Glomerular visceral epithelial cell (primary cell): ENCODE results near the gene MED20.
"Not testable (repeated sequence)": the region's sequence is repeated elsewhere in the genome, so short reads cannot be mapped to it uniquely, and the experiment has no call there.

ENCODE experiments used
- DNase-seq: peaks from one replicate; pipeline ENCODE4 v3.0.0-alpha.2; 2016; ENCODE audit errors: extremely low spot score

Gene MED20, protein sequence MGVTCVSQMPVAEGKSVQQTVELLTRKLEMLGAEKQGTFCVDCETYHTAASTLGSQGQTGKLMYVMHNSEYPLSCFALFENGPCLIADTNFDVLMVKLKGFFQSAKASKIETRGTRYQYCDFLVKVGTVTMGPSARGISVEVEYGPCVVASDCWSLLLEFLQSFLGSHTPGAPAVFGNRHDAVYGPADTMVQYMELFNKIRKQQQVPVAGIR

GRCh38 chr6:41920921-41921711, at the start of gene MED20, which contains the start of gene BYSL:
Gene MED20, minus strand, starts transcription at chr6:41921139. Its CDS starts 121 bp downstream, at chr6:41921018.
Gene BYSL, plus strand, starts transcription at chr6:41921499. Its CDS starts 64 bp downstream, at chr6:41921563.
- DNase-seq: peak; percentile 98

DNA sequence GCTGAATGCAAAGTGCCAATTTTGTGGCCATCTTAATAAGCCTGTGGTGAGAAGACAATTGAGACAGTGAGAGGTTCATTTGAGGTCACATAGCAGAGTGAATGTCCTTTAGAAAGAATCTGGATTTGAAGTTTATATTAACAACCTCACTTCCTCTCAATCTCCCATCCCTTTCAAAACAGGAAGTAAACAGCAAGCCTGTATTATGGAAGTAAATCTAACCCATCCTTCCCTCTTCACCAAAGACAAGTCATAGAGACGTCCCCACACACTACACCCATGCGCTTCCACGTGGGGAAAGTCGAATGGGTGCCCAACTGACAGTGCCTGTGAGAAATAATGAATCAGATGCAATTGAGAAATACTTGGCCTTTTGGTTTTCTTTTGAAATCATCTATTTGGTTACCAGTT, 49.5 kb upstream of the MED20 start:
- DNase-seq: no peak

DNA sequence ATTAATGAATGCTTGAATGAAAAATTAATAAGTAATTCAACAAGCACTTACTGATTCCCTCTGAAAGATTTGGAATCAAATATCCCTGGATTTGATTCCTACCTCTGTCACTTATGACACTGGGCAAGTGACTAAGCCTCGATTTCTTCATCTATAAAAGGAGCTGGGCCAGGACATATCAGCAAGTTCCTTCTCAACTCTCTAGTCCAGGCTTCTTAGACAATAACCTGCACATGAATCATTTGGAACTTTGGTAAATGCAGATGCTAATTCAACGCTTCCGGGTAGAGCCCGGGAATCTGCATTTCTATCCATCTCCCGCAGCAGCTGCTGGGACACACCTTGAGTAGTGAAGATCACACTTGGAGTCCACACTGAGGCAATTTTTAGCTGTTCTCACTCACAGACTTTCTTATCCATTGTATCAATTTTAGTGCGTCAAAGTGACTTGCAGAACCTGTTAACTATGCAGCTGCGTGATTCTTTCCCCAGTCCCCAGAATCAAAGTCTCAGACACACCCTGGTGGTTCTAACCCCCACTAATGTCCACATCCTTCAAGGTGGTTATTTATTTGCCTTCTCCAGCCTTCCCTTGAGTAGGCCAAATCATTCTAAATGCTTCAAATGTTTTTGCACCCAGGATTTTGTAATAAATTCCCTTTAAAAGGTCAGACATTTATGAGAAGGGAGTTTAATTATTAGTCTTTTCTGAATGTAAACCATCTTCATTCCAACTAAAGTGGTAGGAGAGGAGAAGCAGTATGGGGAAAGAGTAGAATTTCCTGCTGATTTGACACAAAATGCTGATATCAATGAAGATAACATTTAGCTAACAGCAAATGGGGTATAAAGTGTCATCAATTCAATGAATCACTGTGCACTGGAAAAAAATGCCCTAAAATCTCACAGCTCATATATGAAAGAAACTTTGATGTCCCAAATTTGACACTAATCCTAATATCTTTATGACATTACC, 46.7 kb upstream of the MED20 start:
- peak; percentile 31 for DNase-seq

GRCh38 chr6:41966961-41967311, 46.0 kb upstream of the MED20 start:
- DNase-seq: peak; percentile 82

DNA sequence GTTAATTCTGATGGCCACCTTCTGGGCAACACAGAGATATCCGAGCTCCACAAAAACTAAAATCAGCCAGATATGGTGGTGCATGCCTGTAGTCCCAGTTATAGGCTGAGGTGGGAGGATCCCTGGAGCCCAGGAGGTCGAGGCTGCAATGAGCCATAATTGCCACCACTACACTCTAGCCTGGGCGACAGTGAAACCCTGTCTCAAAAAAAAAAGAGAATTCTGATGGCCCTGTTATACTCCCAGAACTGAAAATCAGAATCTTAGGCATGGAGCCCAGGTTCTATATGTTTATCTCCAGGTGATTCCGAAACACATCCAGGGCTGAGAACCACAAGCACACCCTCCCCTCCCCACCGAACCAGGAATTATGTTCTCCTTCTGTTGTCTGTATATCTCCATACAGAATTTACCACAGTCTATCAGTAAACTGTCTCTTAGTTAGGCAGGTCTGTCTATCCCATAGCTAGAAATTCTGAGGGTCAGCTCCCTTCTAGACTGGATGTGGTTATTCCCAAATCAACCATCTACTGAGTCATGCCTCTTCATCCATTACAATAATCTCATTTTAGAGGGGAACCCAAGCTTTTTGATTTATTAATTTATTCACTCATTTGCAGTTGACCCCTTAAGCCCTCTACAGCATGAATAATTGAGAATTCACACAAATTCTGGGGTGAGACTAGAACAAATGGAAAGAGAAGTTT, 45.4 kb upstream of the MED20 start:
- peak; percentile 35 for DNase-seq

- no peak for DNase-seq
Measured at GRCh38 chr6:41965429-41966213, 44.7 kb upstream of the MED20 start.

GRCh38 chr6:41964201-41964887, 43.4 kb upstream of the MED20 start:
- DNase-seq: no peak

DNA sequence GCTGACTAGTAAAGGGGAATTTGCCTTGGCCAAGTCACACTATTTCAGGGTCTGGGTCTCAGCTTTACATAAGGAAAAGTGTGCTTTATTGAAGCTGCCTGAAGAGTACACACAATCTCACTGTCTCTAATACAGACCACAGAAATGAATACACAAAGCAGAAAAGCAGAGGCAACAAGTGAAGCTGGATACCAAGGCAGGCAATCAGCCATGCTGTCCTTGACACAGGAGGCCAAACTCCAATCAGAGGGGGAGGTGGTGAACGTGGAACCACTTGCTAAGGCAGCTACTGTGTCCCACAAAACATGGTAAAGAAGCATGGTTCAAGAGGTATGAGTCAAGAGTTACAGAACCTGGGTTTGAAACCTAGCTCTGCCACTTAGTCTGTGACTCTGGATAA, 42.4 kb upstream of the MED20 start:
- no peak for DNase-seq

DNA sequence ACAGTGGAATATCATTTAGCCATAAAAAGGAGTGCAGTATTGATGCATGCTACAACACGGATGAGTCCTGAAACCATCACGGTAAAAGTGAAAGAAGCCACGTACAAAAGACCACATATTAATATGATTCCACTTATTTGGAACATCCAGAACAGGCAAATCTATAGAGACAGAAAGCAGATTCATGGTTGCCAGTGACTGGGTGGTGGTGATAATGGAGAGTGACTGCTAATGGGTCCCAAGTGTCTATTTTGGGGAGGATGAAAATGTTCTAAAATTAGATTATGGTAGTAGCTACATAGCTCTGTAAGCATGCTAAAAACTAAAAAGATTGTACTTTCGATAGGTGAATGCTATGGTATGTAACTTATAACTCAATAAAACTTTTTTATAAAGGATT, 39.1 kb upstream of the MED20 start:
- DNase-seq: no peak

DNA sequence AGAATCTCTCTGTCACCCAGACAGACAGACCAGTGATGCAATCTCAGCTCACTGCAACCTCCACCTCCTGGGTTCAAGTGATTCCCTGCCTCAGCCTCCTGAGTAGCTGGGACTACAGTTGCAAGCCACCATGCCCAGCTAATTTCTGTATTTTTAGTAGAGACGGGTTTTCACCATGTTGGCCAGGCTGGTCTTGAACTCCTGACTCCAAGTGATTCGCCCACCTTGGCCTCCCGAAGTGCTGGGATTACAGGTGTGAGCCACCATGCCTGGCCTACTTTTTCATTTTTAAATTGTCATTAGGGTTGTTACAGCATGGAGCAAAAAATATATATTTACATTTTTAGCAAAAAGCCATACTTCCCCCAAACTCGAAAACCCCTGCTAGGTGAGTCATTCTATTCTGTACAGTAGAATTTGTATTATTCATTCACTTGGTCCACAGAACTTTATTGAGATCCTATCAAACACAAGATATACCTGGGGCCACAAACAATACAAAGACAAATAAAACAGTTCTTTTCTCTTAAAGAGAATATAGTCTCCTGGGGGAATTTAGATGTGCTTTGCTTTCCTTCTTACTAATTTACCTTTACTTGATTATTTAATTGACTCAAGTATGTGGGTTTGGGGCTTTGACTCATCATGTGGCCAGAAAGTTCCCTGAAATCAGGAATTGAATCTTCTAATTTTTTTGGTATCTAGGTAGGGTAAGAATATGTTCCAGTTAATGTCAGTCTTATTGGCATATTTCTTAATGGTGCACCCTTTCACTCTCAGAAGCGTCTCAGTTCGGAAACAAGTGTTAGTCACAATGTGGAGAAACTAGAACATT, 37.3 kb upstream of the MED20 start:
- DNase-seq: no peak

GRCh38 chr6:41957117-41957516, 36.2 kb upstream of the MED20 start:
- DNase-seq: no peak

DNA sequence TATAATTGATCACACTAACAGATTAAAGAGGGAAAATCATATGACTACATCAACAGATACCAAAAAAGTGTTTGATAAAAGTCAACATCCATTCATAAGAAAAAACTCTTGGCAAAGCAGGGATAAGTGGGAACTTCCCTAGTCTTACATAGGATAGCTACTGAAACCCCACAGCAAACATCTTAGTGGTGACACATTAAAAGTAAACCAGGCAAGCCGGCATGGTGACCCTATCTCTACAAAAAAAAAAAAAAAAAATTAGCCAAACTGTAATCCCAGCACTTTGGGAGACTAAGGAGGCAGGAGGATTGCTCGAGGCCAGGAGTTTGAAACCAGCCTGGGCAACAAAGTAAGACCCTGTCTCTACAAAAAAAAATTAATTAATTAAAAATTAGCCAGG, 34.5 kb upstream of the MED20 start:
- no peak for DNase-seq

GRCh38 chr6:41954668-41955067, 33.7 kb upstream of the MED20 start:
- DNase-seq: no peak

DNA sequence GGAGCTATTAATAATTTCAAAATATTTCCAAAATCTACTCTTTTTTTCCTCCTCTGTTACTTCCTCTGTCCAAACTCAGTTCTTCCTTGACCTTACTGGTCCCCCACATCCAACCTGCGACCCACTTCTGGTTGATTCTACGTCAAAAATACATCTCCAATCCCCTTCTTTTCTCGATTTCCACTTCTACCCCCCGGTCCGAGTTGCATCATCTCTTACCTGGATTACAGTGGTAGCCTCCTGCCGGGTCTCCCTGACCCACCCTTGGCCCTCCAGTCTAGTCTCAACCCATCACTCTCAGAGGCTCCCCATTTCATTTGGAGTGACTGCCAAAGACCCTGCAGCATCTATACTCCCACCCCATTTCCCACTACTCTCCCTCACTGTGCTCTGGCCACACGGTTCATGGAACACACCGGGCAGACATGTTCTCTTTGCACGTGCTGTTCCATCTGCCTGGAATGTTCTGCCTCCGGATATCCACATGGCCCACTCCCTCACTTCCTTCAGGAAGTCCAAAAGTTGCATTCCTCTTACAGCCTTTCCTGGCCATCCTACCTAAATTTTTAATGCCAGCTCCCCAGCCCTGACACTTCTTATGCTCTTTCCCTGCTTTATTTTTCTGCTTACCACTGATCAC, 26.8 kb upstream of the MED20 start:
- no peak for DNase-seq

DNA sequence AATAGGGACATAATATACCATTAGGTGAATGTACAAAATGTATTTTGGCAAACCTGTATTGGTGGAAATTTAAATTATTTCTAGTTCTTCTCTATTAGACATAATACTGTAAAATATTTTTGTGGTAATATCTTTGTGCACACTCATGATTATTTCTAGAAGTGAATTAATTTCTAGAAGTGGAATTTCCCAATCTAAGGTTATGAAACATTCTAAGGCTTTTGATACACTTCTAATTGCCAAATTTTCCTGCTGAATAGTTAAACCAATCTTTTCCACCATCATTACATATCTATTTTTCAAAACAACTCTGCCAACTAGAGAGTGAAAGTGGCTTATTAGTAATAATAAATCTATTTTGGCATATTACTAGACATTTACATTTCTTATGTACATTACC, 22.5 kb upstream of the MED20 start:
- no peak for DNase-seq

DNA sequence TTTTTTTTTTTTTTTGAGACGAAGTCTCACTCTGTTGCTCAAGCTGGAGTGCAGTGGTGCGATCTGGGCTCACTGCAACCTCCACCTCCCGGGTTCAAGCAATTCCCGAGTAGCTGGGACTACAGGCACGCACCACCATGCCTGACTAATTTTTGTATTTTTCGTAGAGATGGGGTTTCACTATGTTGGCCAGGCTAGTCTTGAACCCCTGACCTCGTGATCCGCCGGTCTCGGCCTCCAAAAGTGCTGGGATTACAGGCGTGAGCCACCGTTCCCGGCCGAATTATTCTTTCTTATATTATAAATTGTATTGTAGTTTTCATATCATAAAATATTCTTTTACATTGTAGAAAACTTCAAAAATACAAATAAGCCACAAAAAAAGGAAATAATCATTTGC, 21.9 kb upstream of the MED20 start:
- DNase-seq: not testable (repeated sequence)

- DNase-seq: no peak
Measured at GRCh38 chr6:41942067-41942851, 21.3 kb upstream of the MED20 start.
